ENCODE measurements around the gene ARID5A.
"Not testable (repeated sequence)": the region's sequence is repeated elsewhere in the genome, so short reads cannot be mapped to it uniquely, and the experiment has no call there.

ARID5A gene, protein sequence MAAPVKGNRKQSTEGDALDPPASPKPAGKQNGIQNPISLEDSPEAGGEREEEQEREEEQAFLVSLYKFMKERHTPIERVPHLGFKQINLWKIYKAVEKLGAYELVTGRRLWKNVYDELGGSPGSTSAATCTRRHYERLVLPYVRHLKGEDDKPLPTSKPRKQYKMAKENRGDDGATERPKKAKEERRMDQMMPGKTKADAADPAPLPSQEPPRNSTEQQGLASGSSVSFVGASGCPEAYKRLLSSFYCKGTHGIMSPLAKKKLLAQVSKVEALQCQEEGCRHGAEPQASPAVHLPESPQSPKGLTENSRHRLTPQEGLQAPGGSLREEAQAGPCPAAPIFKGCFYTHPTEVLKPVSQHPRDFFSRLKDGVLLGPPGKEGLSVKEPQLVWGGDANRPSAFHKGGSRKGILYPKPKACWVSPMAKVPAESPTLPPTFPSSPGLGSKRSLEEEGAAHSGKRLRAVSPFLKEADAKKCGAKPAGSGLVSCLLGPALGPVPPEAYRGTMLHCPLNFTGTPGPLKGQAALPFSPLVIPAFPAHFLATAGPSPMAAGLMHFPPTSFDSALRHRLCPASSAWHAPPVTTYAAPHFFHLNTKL

DNA sequence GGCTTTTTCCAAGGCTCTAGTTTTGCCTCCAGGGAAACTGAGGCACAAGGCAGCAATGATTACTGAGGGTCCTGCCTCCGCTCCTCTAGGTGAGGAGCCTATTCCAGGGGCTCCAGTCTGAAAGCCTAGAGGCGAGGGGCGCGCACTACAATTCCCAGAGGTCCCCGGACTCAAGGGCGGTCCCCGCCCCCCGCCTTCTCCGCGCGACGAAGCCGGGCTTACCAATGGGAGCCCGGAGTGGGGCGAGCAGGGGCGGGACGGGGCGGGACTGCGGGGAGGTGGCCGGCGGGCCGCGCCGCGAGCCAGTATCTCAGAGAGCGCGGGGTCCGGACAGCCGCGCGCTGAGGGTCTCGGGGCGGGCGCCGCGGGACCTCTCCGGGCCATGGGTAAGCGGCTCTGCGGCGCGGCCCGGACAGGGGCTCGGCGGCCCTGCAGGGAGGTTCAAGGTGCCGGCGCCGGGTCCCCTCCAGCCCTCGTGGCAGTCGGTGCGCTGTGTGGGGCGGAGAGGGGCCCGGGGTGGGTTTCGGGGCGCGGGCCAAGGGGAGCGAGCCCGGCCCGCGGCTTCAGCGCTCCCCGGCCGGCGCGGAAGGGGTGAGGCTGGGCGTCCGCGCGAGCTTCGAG is at the start of gene ARID5A:
TSS of gene ARID5A (plus strand) at position 308 of the 621 bp plus-strand sequence. CDS start at position 383, 75 bp downstream.
- peak; percentile 91 for DNase-seq (ENCODE audit: low spot score)

DNA sequence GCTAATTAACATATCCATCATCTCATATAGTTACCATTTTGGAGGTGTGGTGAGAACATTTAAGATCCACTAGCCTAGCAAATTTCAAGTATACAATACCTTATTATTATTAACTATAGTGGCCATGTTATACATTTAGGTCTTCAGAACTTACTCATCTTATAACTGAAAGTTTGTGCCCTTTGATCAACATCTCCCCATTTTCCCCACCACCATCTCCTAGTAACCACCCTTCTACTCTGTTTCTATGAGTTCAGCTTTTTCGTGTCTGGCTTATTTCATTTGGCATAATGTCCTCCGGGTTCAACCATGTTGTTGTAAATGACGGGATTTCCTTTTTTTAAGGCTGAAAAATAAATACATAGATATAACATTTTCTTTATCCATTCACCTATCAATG is 47.3 kb upstream of the ARID5A start:
- no peak for DNase-seq (ENCODE audit: low spot score)

GRCh38 chr2:96489663-96490062 is 46.9 kb upstream of the ARID5A start:
- no peak for DNase-seq (ENCODE audit: low spot score)

DNA sequence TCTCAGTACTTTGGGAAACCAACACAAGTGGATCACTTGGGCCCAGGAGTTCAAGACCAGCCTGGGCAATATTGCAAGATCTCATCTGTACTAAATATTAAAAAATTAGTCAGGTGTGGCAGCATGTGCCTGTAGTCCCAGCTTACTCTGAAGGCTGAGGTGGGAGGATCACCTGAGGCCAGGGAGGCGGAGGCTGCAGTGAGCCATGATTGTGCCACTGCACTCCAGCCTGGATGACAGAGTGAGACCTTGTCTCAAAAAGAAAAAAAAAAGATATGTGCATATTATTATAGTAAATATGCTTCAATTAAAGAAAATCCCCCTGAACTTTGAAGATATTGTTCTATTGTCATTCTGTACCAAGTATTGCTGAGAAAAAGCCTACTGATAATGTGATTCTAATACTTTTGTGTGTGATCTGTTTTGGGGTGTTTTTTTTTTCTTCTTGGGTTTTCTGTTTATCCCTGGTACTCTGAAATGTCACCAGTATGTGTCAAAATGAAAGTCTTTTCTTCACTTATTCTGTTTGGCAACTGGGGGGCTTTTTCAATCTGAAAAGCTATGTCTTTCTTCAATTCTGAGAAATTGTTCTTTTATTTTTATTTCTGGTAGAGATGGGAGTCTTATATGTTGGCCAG is 44.6 kb upstream of the ARID5A start:
- no peak for DNase-seq (ENCODE audit: low spot score)

GRCh38 chr2:96493072-96493471 is 43.5 kb upstream of the ARID5A start:
- DNase-seq (ENCODE audit: low spot score), result no peak

- no peak for DNase-seq (ENCODE audit: low spot score)
Measured at GRCh38 chr2:96494188-96494587, 42.4 kb upstream of the ARID5A start.

DNA sequence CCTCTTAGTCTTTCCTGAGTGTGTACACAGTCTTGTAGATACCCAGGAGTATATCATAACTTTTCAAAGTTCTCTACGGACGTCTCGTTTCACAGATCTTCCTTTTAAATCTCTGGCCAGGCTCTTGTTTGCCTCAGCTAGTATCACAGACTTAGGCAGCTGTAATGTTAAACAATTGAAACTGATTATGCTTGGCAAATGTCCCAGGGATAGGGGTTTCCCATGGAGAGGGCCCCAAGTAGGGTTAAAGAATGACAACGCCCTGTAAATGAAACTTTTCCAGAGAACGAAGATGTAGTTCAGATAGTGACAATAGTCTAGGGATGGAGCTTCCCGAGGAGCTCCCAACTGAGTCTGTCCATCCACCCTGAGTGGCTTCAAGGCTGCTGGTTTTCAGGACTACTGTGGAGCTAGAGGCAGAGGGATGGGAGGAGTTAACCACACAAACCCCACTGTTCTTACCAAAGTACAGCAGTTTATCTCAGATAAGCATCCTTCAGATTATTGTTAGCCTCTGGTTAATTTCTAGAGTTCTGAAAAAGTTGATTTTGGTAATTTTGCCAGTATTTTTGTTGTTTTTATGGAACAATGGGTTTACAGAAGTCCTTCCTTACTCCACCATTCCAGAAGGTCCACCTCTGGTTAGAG is 40.4 kb upstream of the ARID5A start:
- DNase-seq (ENCODE audit: low spot score), result no peak

GRCh38 chr2:96498021-96498431 is 38.5 kb upstream of the ARID5A start:
- DNase-seq (ENCODE audit: low spot score), result no peak

DNA sequence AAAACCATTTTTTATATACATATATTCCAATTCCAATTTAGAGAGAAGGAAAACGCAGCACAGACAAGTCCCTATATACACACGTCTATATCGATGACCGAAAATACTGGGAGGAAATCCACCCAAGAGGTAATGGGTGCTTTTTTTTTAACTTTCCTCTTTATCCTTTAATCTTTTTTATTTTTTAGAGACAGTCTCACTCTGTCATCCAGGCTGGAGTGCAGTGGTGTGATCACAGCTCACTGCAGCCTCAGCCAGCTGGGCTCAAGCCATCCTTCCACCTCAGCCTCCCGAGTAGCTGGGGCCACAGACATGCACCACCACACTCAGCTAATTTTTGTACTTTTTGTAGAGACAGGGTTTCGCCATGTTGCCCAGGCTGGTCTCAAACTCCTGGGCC is 37.9 kb upstream of the ARID5A start:
- not testable (repeated sequence) for DNase-seq (ENCODE audit: low spot score)

DNA sequence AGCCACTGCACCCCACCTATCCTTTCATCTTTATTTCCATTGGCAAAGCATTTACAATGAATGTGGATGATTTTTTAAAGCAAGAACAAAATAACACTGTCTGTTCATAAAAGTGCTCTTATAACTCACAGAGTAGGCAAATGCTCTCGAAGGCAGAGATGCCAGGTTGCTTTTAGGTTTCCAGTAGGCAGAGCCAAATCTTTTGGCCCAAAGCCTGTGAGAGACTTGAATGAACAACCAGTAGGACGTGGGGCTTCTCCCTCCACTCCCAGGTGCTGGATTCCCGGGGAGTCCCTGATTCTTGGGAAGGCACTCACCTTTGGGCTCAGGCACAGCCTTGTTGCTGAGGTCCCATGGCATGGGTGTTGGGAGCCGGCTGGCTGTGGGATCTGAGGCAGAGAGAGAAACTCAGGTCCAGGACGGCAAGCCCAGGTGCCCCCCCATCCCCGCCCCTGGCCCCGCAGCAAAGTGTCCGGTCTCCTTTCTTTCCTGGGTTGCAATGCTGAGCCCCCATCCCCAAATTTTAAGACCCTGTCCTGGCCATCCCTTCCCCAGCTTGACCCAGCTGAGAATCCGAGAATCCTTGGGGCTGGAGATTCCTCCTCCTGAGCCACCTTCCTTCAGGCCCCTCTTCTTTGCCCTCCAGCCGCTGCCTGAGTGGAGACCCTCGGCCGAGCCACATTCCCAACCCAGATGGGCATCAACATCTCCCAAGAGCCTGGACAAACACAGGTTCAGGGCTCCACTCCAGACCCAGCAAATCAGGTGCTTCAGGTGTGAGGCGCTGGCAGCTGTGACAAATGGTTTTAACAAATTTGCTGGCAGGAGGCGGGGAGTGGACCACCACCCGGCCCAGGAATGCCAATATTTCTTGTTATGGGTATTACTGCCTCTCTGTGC is 37.2 kb upstream of the ARID5A start:
- no peak for DNase-seq (ENCODE audit: low spot score)

DNA sequence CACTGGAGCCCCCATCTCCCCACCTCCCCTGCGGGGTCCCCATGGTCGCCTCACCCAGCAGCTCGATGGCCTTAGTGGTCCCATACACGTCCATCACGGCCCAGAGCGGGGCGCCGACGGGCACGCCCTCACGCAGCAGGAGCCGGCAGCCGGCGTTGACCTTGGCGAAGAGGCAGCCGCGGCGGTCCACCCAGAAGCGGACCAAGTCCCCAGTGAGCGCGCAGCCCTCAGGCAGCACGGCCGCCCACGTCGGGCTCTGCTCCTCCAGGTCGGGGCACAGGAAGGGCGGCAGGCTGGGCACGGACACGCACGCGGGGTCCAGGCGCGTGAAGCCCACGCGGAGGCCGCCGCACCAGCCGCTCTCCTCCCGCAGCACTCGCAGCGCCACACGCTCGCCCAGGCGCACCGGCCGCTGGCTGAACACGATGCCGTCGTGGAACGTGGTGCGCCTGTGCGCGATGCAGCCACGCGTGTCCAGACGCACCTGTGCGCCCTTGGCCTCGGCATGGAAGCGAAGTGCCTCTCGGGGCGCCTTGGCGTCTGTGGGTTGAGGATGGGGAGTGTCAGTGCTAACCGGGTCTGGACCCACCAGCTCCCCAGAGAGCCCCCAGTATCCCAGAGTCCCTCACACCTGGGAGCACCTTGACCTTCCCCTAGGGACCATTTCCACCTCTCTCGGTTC is 36.0 kb upstream of the ARID5A start:
- DNase-seq (ENCODE audit: low spot score), result no peak

- DNase-seq (ENCODE audit: low spot score), result no peak
Measured at GRCh38 chr2:96501471-96501874, 35.1 kb upstream of the ARID5A start.

DNA sequence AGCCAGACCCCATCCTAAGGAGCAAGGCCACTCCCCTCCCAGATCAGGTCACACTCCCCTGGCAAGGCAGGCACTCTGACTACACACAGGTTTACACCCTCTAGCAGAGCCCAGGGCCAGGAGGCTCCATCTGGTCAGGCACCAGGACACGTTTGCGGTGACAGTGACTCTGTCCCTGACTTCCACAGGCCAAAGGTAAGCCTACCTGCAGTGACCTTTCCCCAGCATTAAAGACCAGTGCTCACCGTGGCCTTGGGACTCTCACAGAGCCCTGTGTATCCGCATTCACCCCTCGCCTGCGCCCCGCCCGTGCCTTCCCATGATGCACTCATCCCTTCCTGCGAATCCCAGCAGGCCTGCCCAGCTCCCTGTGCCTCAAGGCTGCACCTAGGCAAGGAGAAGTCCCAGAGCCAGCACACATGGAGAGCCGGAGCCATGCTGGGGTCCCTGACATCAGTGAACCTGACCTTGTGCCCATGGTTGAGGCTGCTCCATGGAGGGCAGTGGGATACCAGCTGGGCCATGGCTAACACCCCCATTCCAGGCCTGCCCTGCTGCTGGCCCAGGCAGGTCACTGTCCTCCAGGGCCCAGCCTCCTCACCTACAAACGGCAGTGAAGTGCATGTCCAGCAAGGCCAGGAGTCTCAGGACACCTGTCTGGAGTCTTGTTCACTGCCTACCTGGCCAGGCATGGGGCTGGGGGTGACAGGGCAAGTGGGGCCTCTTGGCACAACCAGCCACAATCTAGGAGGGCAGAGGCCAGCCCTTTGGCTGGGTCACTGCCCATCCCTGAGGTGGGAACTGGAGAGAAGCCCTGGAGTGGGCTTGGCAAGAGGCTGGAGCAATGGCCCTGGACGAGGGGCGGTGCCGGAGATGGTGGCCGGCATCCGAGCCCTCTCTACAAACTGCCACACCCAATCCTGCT is 34.4 kb upstream of the ARID5A start:
- DNase-seq (ENCODE audit: low spot score), result no peak

GRCh38 chr2:96502891-96503636 is 33.5 kb upstream of the ARID5A start:
- DNase-seq (ENCODE audit: low spot score), result no peak

- no peak for DNase-seq (ENCODE audit: low spot score)
Measured at GRCh38 chr2:96503637-96504243, 32.8 kb upstream of the ARID5A start.

GRCh38 chr2:96505231-96505889 is 31.2 kb upstream of the ARID5A start, which contains the start of gene NEURL3:
Gene NEURL3, minus strand, starts transcription at chr2:96505357. Its CDS starts 71 bp downstream, at chr2:96505286.
- DNase-seq (ENCODE audit: low spot score), result no peak

Data from globus pallidus (tissue), 1 donor.